Ishikawa (cell line): ENCODE data around the gene SRP54.

Experiments used
- CEBPB ChIP-seq: IDR thresholded peaks from 2 replicates; pipeline ENCODE4 v1.6.1; 2012
- CREB1 ChIP-seq: IDR thresholded peaks from 2 replicates; pipeline ENCODE4 v1.6.1; 2012; ENCODE audit warnings: low read depth
- EGR1 ChIP-seq: IDR thresholded peaks from 2 replicates; pipeline ENCODE4 v1.6.1; 2012
- EP300 ChIP-seq: IDR thresholded peaks from 2 replicates; pipeline ENCODE4 v1.6.1; 2012; ENCODE audit warnings: borderline replicate concordance
- FOXM1 ChIP-seq: IDR thresholded peaks from 2 replicates; pipeline ENCODE4 v1.6.1; 2012; ENCODE audit warnings: low read depth, borderline replicate concordance
- MAX ChIP-seq: IDR thresholded peaks from 2 replicates; pipeline ENCODE4 v1.6.1; 2012
- NFIC ChIP-seq: IDR thresholded peaks from 2 replicates; pipeline ENCODE4 v1.6.1; 2012
- RAD21 ChIP-seq: IDR thresholded peaks from 2 replicates; pipeline ENCODE4 v1.6.1; 2012; ENCODE audit warnings: low read depth
- REST ChIP-seq: IDR thresholded peaks from 2 replicates; pipeline ENCODE4 v1.6.1; 2012; ENCODE audit warnings: low read depth, mild to moderate bottlenecking
- TAF1 ChIP-seq: IDR thresholded peaks from 2 replicates; pipeline ENCODE4 v1.6.1; 2012; ENCODE audit warnings: low read depth, mild to moderate bottlenecking
- TCF12 ChIP-seq: IDR thresholded peaks from 2 replicates; pipeline ENCODE4 v1.6.1; 2012; ENCODE audit warnings: low read depth
- TEAD4 ChIP-seq: IDR thresholded peaks from 2 replicates; pipeline ENCODE4 v1.6.1; 2012
- USF1 ChIP-seq: IDR thresholded peaks from 2 replicates; pipeline ENCODE4 v1.6.1; 2012
- YY1 ChIP-seq: IDR thresholded peaks from 2 replicates; pipeline ENCODE4 v1.6.1; 2012; ENCODE audit warnings: low read depth
- ZBTB7A ChIP-seq: IDR thresholded peaks from 2 replicates; pipeline ENCODE4 v1.6.1; 2012; ENCODE audit warnings: low read depth

Gene SRP54

GRCh38 chr14:34997762-34998161 is 15.0 kb downstream of the SRP54 start:
- TF ChIP-seq CEBPB (no peak), REST (no peak), YY1 (no peak), TAF1 (no peak), TEAD4 (no peak), EP300 (no peak), TCF12 (no peak), USF1 (no peak), FOXM1 (no peak), EGR1 (no peak), CREB1 (no peak), MAX (no peak), ZBTB7A (no peak), RAD21 (no peak), NFIC (no peak)

GRCh38 chr14:34999500-34999899 is 16.7 kb downstream of the SRP54 start:
- no peak for TF ChIP-seq EGR1
- no peak for TF ChIP-seq USF1

GRCh38 chr14:35001621-35002020 is 18.8 kb downstream of the SRP54 start:
- TF ChIP-seq REST (no peak), TCF12 (no peak), EGR1 (no peak), RAD21 (no peak), ZBTB7A (no peak), EP300 (no peak), CEBPB (no peak), NFIC (no peak), CREB1 (no peak), YY1 (no peak), USF1 (no peak), TAF1 (no peak), MAX (no peak), TEAD4 (no peak), FOXM1 (no peak)

- TF ChIP-seq USF1 = no peak
- no peak for TF ChIP-seq CEBPB
- no peak for TF ChIP-seq TCF12
- TF ChIP-seq ZBTB7A = no peak
- TF ChIP-seq EP300 = no peak
- TF ChIP-seq MAX = no peak
- no peak for TF ChIP-seq YY1
- TF ChIP-seq FOXM1 = no peak
- no peak for TF ChIP-seq RAD21
- no peak for TF ChIP-seq CREB1
- no peak for TF ChIP-seq NFIC
- TF ChIP-seq TEAD4 = no peak
- no peak for TF ChIP-seq REST
- no peak for TF ChIP-seq EGR1
- no peak for TF ChIP-seq TAF1
These were observed 22.0 kb downstream of the SRP54 start for GRCh38 chr14:35004839-35005238.
